Measurements from ENCODE around the gene C9orf85.

- TF ChIP-seq, protein P1, sequence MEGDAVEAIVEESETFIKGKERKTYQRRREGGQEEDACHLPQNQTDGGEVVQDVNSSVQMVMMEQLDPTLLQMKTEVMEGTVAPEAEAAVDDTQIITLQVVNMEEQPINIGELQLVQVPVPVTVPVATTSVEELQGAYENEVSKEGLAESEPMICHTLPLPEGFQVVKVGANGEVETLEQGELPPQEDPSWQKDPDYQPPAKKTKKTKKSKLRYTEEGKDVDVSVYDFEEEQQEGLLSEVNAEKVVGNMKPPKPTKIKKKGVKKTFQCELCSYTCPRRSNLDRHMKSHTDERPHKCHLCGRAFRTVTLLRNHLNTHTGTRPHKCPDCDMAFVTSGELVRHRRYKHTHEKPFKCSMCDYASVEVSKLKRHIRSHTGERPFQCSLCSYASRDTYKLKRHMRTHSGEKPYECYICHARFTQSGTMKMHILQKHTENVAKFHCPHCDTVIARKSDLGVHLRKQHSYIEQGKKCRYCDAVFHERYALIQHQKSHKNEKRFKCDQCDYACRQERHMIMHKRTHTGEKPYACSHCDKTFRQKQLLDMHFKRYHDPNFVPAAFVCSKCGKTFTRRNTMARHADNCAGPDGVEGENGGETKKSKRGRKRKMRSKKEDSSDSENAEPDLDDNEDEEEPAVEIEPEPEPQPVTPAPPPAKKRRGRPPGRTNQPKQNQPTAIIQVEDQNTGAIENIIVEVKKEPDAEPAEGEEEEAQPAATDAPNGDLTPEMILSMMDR (IDR thresholded peaks at IDR 0.05) = no peak
- TF ChIP-seq ZFX (IDR thresholded peaks at IDR 0.05; ENCODE audit: borderline replicate concordance) = no peak
These were observed 29.7 kb downstream of the C9orf85 start for GRCh38 chr9:71941060-71941568.

All from 22Rv1 (cell line).